Measurements from ENCODE around the gene ACTL10. TPM values are rescaled to one million over a fixed set of nuclear protein-coding genes. Genes with fewer than 3 reads are reported as not detected.

The ACTL10 gene
- total and polyA plus RNA-seq, 2 of the 13 experiments (the other 11 are each of a cell fraction or from before 2014, with no cell fraction given), result not detected

- 0 out of 2 replicates have a peak, but pooled peaks have one; percentile 26 for TF ChIP-seq PRDM10 (CRISPR knock-in tag; IDR thresholded peaks at IDR 0.05; ENCODE audit: low read depth)
- TF ChIP-seq FOXO1 (CRISPR knock-in tag; IDR thresholded peaks at IDR 0.05), result peak; percentile 38; the same call in 1 of the 2 replicates
- peak; percentile 90 for TF ChIP-seq ZBTB39 (CRISPR knock-in tag; IDR thresholded peaks at IDR 0.05)
- no peak for TF ChIP-seq HNF1A (IDR thresholded peaks at IDR 0.05; ENCODE audit: low read depth)
- no peak for TF ChIP-seq HNF1A (CRISPR knock-in tag; IDR thresholded peaks at IDR 0.05; ENCODE audit: borderline replicate concordance)
- TF ChIP-seq AGO2 (optimal IDR thresholded peaks at IDR 0.05; ENCODE audit: low read depth, low read length), result no peak
- TF ChIP-seq ZNF296 (CRISPR knock-in tag; conservative IDR thresholded peaks at IDR 0.05), result no peak
- TF ChIP-seq ZNF230 (CRISPR knock-in tag; IDR thresholded peaks at IDR 0.05), result 0 out of 2 replicates have a peak, but pooled peaks have one; percentile 23
- TF ChIP-seq ZNF598 (CRISPR knock-in tag; IDR thresholded peaks at IDR 0.05; ENCODE audit: borderline replicate concordance), result no peak
- TF ChIP-seq ZNF878 (CRISPR knock-in tag; IDR thresholded peaks at IDR 0.05), result no peak
- no peak for TF ChIP-seq PAWR (CRISPR knock-in tag; IDR thresholded peaks at IDR 0.05; ENCODE audit: borderline replicate concordance)
- no peak for TF ChIP-seq ATAD3A (CRISPR knock-in tag; IDR thresholded peaks at IDR 0.05)
- TF ChIP-seq ZSCAN9 (CRISPR knock-in tag; IDR thresholded peaks at IDR 0.05; ENCODE audit: borderline replicate concordance), result no peak
- TF ChIP-seq ZNF550 (CRISPR knock-in tag; IDR thresholded peaks at IDR 0.05; ENCODE audit: borderline replicate concordance), result no peak
- no peak for TF ChIP-seq ZNF761 (CRISPR knock-in tag; conservative IDR thresholded peaks at IDR 0.05)
- 0 out of 2 replicates have a peak, but pooled peaks have one; percentile 13 for TF ChIP-seq ZNF776 (CRISPR knock-in tag; IDR thresholded peaks at IDR 0.05)
- TF ChIP-seq MLX (CRISPR knock-in tag; IDR thresholded peaks at IDR 0.05), result peak; percentile 48
- no peak for TF ChIP-seq ZNF143 (CRISPR knock-in tag; IDR thresholded peaks at IDR 0.05)
- TF ChIP-seq CEBPG (CRISPR knock-in tag; IDR thresholded peaks at IDR 0.05), result no peak
Observed at GRCh38 chr20:33664085-33664761, 2.5 kb upstream of the ACTL10 start (continued).
